SK-N-SH (cell line): ENCODE data around the gene OBP2A. TPM values are rescaled to one million over a fixed set of nuclear protein-coding genes. Genes with fewer than 3 reads are reported as not detected.

Experiments
- CTCF ChIA-PET: fragments of 300-600, 350-600 bp; formaldehyde crosslinking; extraction: SDS; loops from one replicate; lab custom pipeline; 2021; lab: Yijun Ruan, JAX
- POLR2A ChIA-PET: fragments of 350-600 bp; sonication (Branson Sonifier 250); formaldehyde crosslinking; extraction: SDS; loops from one replicate; lab custom pipeline; 2020; ENCODE audit warnings: antibody characterized with exemption, inconsistent platforms; lab: Yijun Ruan, JAX
- DNase-seq: peaks from one replicate; pipeline ENCODE4 v3.0.0; 2012
- H2AFZ ChIP-seq: fragments of 200-600 bp; sonication (generic); 2 replicates; pipeline ENCODE4 v1.8.1; 2016; ENCODE audit warnings: antibody characterized with exemption, mild to moderate bottlenecking, low read depth
- H3F3A ChIP-seq: fragments of 200-600 bp; sonication (generic); replicated peaks from 2 replicates; pipeline ENCODE3; 2016; ENCODE audit warnings: antibody characterized with exemption, mild to moderate bottlenecking; ENCODE audit not compliant: insufficient read depth
- H3K27ac ChIP-seq, 2 experiments: fragments of 200-500 bp in 1 of 2; fragments of 200-600 bp in 1 of 2; sonication (Bioruptor generic) in 1 of 2; sonication (generic), shearing (Covaris generic) in 1 of 2; 2 replicates each; pipeline versions ENCODE4 v1.5.1 to v1.6.1; 2014 to 2016; ENCODE audit warnings: low read depth in 2 of 2, inconsistent platforms in 1 of 2, low read length in 1 of 2, mild to moderate bottlenecking in 1 of 2, mixed read lengths in 1 of 2
- H3K27me3 ChIP-seq: fragments of 200-600 bp; sonication (generic), shearing (Covaris generic); 2 replicates; pipeline ENCODE4 v1.6.1; 2016; ENCODE audit warnings: mixed run types; ENCODE audit not compliant: insufficient read depth
- H3K36me3 ChIP-seq, 2 experiments: fragments of 200-500 bp in 1 of 2; fragments of 200-600 bp in 1 of 2; sonication (Bioruptor generic) in 1 of 2; sonication (generic) in 1 of 2; replicated peaks in 1 of 2; 2 replicates each; pipeline versions ENCODE3 to v1.5.1; 2014 to 2016; ENCODE audit warnings: low read length in 1 of 2, mild to moderate bottlenecking in 1 of 2; ENCODE audit not compliant: insufficient read depth in 2 of 2, control insufficient read depth in 1 of 2
- H3K4me1 ChIP-seq, 2 experiments: fragments of 200-500 bp in 1 of 2; fragments of 200-600 bp in 1 of 2; sonication (Bioruptor generic) in 1 of 2; sonication (generic), shearing (Covaris generic) in 1 of 2; 2 replicates each; pipeline versions ENCODE4 v1.5.1 to v1.6.1; 2014 to 2016; ENCODE audit warnings: low read depth in 1 of 2, low read length in 1 of 2, mixed run types in 1 of 2; ENCODE audit not compliant: insufficient read depth in 2 of 2, control insufficient read depth in 1 of 2
- H3K4me2 ChIP-seq: fragments of 200-600 bp; sonication (generic), shearing (Covaris generic); 2 replicates; pipeline ENCODE4 v1.6.1; 2017; ENCODE audit warnings: mixed run types
- H3K4me3 ChIP-seq, 2 experiments: fragments of 200-500 bp in 1 of 2; fragments of 200-600 bp in 1 of 2; sonication (Bioruptor generic) in 1 of 2; sonication (generic), shearing (Covaris generic) in 1 of 2; 2 replicates each; pipeline versions ENCODE4 v1.5.1 to v1.8.1; 2014 to 2016; ENCODE audit warnings: low read depth in 2 of 2, inconsistent platforms in 1 of 2, low read length in 1 of 2, mild to moderate bottlenecking in 1 of 2, mixed read lengths in 1 of 2, moderate library complexity in 1 of 2
- H3K79me2 ChIP-seq: fragments of 200-600 bp; sonication (generic); 2 replicates; pipeline ENCODE4 v1.8.1; 2017; ENCODE audit warnings: mild to moderate bottlenecking; ENCODE audit not compliant: insufficient read depth
- H3K9ac ChIP-seq: fragments of 200-600 bp; sonication (generic); 2 replicates; pipeline ENCODE4 v1.6.1; 2017; ENCODE audit warnings: mixed run types
- H3K9me2 ChIP-seq: fragments of 200-600 bp; sonication (generic); 2 replicates; pipeline ENCODE4 v1.6.1; 2017; ENCODE audit warnings: mixed run types
- H3K9me3 ChIP-seq: fragments of 200-600 bp; sonication (generic); 2 replicates; pipeline ENCODE4 v1.6.1; 2017; ENCODE audit warnings: mixed run types, mild to moderate bottlenecking, moderate library complexity
- H4K20me1 ChIP-seq: fragments of 200-600 bp; sonication (generic); 2 replicates; pipeline ENCODE4 v1.6.1; 2017; ENCODE audit warnings: mild to moderate bottlenecking, mixed run types; ENCODE audit not compliant: insufficient read depth
- CHD2 ChIP-seq: fragments of 150-350 bp; IDR thresholded peaks from 2 replicates; pipeline ENCODE4 v1.6.1; 2018; ENCODE audit warnings: low read length; ENCODE audit not compliant: partially characterized antibody
- EP300 ChIP-seq, 2 experiments: IDR thresholded peaks; 2 replicates each; pipeline versions ENCODE4 v1.4.0 to v1.6.1; 2012; ENCODE audit warnings: borderline replicate concordance in 1 of 2, low read depth in 1 of 2, low read length in 1 of 2
- JUND ChIP-seq: IDR thresholded peaks from 2 replicates; pipeline ENCODE4 v1.4.0; 2012
- MEF2A ChIP-seq: IDR thresholded peaks from 2 replicates; pipeline ENCODE4 v1.4.0; 2012; ENCODE audit warnings: low read depth, borderline replicate concordance
- NRF1 ChIP-seq: IDR thresholded peaks from 2 replicates; pipeline ENCODE4 v1.6.1; 2012; ENCODE audit warnings: low read depth, mild to moderate bottlenecking, low read length
- RAD21 ChIP-seq: IDR thresholded peaks from 2 replicates; pipeline ENCODE4 v1.6.1; 2012; ENCODE audit warnings: mild to moderate bottlenecking, low read length
- TAF1 ChIP-seq: IDR thresholded peaks from 2 replicates; pipeline ENCODE4 v1.6.1; 2012; ENCODE audit warnings: low read depth, mild to moderate bottlenecking, low read length, moderate library complexity, borderline replicate concordance
- WGBS: methylation state at CpG from one replicate; pipeline ENCODE4 v1.1.6; 2017; ENCODE audit warnings: low lambda C conversion rate; 5-methylcytosine and 5-hydroxymethylcytosine counted together
- polyA plus RNA-seq, 3 experiments: library from polyadenylated mRNA; depleted of rRNA; stranded (reverse); fragments of >200 nt; gene quantifications; 2 replicates each; pipeline ENCODE4 v1.2.3, GENCODE V29; 2012
- TF ChIP-seq, protein P1 (sequence below): fragments of 200-600 bp; sonication (generic); IDR thresholded peaks from 2 replicates; pipeline ENCODE4 v1.6.1; 2017; ENCODE audit warnings: antibody characterized with exemption, mild to moderate bottlenecking, moderate library complexity
- TF ChIP-seq, protein P2 (sequence below): IDR thresholded peaks from 2 replicates; pipeline ENCODE4 v1.4.0; 2012; ENCODE audit warnings: low read depth

The OBP2A gene
- polyA plus RNA-seq, 1 of the 3 experiments (the other 2 are of a cell fraction), result not detected

DNA sequence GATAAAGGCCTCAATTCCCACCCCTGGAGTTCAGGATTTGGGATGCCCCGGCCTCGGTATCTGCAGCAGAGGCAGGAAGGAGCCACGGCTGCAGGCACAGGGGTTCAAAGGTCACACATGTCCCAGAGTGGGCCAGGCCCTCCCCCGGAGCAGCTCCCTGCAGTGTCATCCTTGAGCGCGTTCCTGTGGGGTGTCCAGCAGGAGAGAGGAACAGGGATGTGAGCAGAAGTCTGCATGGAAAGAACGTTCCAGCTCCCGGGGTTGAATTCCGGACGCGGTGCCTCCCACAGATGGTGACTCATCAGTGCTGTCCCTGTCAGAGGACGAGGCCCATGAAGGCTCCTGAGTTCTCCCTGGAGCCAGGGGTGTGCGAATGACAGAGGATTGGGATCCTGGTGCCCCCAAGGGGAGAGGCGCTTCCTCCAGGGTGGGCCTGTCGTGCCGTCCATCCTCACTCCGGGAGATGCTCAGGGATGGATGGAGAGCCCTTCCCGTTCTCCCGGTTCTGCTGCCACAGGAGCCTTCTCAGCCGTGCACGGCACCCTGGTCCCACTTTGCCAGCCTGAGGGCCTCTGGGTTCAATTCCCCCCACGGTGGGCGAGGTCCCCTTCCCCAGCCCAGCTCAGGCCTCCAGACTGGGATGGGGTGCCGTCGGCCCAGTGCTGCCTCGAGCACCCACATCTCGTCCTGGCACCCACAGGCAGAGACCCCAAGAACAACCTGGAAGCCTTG, 21.6 kb upstream of the OBP2A start:
- Histone ChIP-seq H2AFZ (no peak overlapping the region), H3K4me2 (no peak overlapping the region), H3F3A (no peaks in the 10 kb centered on the region), H3K79me2 (no peaks in the 10 kb centered on the region), H4K20me1 (no peaks in the 10 kb centered on the region), H3K4me1 (no peaks in the 10 kb centered on the region; a peak in 1 of 4 replicates), H3K27me3 (no peaks in the 10 kb centered on the region), H3K9ac (no peak overlapping the region), H3K36me3 (no peaks in the 10 kb centered on the region), H3K9me2 (no peaks in the 10 kb centered on the region), H3K9me3 (no peaks in the 10 kb centered on the region), H3K27ac (no peak overlapping the region)
- no peak for DNase-seq
- CTCF ChIA-PET, result interaction anchor here (0.6 to 1.9 kb wide), 4 partner anchors 20 to 112 kb away, joined by 3 to 4 read pairs (median 4); partner anchors contain the start of gene MRPS2
- 60% methylated on average over 13 of the region's 27 CpGs for WGBS
- POLR2A ChIA-PET, result no interaction called here
- TF ChIP-seq MEF2A (no peak), JUND (no peak), CHD2 (no peak), NRF1 (no peak)
- TF ChIP-seq, protein P1, sequence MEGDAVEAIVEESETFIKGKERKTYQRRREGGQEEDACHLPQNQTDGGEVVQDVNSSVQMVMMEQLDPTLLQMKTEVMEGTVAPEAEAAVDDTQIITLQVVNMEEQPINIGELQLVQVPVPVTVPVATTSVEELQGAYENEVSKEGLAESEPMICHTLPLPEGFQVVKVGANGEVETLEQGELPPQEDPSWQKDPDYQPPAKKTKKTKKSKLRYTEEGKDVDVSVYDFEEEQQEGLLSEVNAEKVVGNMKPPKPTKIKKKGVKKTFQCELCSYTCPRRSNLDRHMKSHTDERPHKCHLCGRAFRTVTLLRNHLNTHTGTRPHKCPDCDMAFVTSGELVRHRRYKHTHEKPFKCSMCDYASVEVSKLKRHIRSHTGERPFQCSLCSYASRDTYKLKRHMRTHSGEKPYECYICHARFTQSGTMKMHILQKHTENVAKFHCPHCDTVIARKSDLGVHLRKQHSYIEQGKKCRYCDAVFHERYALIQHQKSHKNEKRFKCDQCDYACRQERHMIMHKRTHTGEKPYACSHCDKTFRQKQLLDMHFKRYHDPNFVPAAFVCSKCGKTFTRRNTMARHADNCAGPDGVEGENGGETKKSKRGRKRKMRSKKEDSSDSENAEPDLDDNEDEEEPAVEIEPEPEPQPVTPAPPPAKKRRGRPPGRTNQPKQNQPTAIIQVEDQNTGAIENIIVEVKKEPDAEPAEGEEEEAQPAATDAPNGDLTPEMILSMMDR, result no peak
- TF ChIP-seq, all 33 proteins: peak for 0
- no peak overlapping the region for H3K4me3 ChIP-seq

DNA sequence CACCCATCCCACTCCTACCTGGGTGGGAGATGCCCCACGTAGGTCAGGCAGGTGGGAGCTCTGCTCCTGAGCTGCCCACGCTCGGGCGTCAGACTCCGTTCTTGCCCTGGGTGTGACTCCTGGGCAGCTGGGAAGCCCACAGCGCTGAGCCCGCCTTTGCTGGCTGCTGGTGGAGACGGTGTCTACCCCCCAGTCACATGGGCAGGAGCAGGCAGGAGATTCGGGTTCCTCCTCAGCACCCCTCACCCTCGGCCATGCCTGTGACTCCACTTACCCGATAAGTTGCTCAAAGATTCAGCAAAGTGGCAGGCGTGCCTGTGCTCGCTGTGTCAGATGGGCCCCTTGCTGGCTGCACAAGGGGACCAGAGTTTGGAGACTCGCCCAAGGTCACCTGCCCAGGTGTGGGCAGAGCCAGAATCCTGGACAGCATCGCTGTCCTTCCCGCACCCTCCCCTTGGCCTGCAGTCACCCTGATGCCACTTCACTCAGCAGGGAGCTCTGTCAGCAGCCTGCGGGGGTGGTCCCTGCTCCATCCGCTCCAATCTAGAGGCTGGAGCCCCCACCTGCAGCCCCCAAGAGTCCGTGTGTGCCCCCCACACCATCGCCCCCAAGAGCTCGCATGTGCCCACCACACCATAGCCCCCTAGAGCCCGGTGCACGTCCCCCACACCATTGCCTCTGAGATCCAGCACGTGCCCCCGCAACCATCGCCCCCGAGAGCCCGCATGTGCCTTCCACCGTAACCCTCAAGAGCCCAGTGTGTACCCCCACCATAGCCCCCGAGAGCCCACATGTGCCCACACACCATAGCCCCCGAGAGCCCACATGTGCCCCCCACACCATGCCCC, 20.5 kb upstream of the OBP2A start:
- Histone ChIP-seq H3K79me2 (no peaks in the 10 kb centered on the region), H3K27ac (no peak overlapping the region), H3K9me3 (no peaks in the 10 kb centered on the region), H3F3A (no peaks in the 10 kb centered on the region), H3K9me2 (no peaks in the 10 kb centered on the region), H4K20me1 (no peaks in the 10 kb centered on the region), H3K27me3 (no peaks in the 10 kb centered on the region), H3K36me3 (no peaks in the 10 kb centered on the region), H3K9ac (no peak overlapping the region), H3K4me2 (no peak overlapping the region), H2AFZ (no peak overlapping the region), H3K4me3 (no peak overlapping the region), H3K4me1 (no peaks in the 10 kb centered on the region; a peak in 1 of 4 replicates)
- ChIA-PET POLR2A (no interaction called here), CTCF (interaction anchor here (1.0 to 1.9 kb wide), 2 partner anchors 25 to 113 kb away, joined by 3 to 4 read pairs; partner anchors contain the start of gene MRPS2)
- no peak for DNase-seq
- 66% methylated on average over 17 of the region's 31 CpGs for WGBS
- TF ChIP-seq RAD21 (no peak), EP300 (IDR thresholded peaks at IDR 0.05; ENCODE audit: borderline replicate concordance in 1 of 2, low read depth in 1 of 2, low read length in 1 of 2) (no peak), TAF1 (no peak)
- TF ChIP-seq, protein P2, sequence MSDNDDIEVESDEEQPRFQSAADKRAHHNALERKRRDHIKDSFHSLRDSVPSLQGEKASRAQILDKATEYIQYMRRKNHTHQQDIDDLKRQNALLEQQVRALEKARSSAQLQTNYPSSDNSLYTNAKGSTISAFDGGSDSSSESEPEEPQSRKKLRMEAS, result no peak
